ENCODE results near the gene SMC4. TPM values are rescaled to one million over a fixed set of nuclear protein-coding genes. Genes with fewer than 3 reads are reported as not detected.

SMC4 gene
- total RNA-seq, 1 donor from 2014 or later, result 5.0 TPM

- H3K36me3 ChIP-seq, result peaks cover 2 to 30% of the 10 kb centered on the region in 2 donors
- no peaks in the 10 kb centered on the region for H3K4me1 ChIP-seq
- H3K27ac ChIP-seq, result no peak overlapping the region
- no peak overlapping the region for H3K4me3 ChIP-seq
- intact Hi-C loops (cut with DNase I), result no loop called here
- no peaks in the 10 kb centered on the region for H3K9me3 ChIP-seq
- no peaks in the 10 kb centered on the region for H3K27me3 ChIP-seq
- TF ChIP-seq, protein P1, sequence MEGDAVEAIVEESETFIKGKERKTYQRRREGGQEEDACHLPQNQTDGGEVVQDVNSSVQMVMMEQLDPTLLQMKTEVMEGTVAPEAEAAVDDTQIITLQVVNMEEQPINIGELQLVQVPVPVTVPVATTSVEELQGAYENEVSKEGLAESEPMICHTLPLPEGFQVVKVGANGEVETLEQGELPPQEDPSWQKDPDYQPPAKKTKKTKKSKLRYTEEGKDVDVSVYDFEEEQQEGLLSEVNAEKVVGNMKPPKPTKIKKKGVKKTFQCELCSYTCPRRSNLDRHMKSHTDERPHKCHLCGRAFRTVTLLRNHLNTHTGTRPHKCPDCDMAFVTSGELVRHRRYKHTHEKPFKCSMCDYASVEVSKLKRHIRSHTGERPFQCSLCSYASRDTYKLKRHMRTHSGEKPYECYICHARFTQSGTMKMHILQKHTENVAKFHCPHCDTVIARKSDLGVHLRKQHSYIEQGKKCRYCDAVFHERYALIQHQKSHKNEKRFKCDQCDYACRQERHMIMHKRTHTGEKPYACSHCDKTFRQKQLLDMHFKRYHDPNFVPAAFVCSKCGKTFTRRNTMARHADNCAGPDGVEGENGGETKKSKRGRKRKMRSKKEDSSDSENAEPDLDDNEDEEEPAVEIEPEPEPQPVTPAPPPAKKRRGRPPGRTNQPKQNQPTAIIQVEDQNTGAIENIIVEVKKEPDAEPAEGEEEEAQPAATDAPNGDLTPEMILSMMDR (IDR thresholded peaks at IDR 0.05), result no peak
- DNase-seq (ENCODE audit: low spot score in 2 of 2), result no peak
These were observed 17.9 kb downstream of the SMC4 start for GRCh38 chr3:160417311-160417710.

- DNase-seq (ENCODE audit: low spot score in 2 of 2), result no peak
- H3K9me3 ChIP-seq, result no peaks in the 10 kb centered on the region
- no peaks in the 10 kb centered on the region for H3K4me1 ChIP-seq
- no peaks in the 10 kb centered on the region for H3K27me3 ChIP-seq
- intact Hi-C loops (cut with DNase I), result no loop called here
- no peak overlapping the region for H3K4me3 ChIP-seq
- H3K36me3 ChIP-seq, result peaks cover 49 to 82% of the 10 kb centered on the region in 2 donors
- no peak overlapping the region for H3K27ac ChIP-seq
- TF ChIP-seq, protein P1 (IDR thresholded peaks at IDR 0.05), result no peak
These were observed 28.5 kb downstream of the SMC4 start for GRCh38 chr3:160427832-160428424.

DNA sequence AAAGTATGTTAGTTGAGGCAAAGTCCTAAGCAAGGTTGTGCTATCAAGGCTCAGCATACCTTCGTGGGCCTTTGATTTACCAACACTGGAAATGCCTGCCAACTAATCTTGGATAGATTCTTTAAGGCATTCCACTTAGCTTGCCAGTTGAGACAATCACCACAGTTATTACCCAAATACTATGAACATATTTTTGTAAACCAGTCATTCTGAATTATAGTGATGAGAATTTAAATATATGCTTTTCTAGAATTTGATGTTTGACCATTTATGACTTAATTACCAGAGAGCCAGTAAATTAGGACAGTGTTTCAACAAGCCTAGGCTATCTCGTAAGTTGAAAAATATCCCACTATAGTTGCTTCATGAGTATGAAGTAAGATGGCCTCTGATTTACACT, 34.6 kb downstream of the SMC4 start:
- Histone ChIP-seq H3K4me1 (no peaks in the 10 kb centered on the region), H3K4me3 (no peak overlapping the region), H3K27ac (no peak overlapping the region), H3K36me3 (peaks cover 27 to 37% of the 10 kb centered on the region in 2 donors), H3K9me3 (no peaks in the 10 kb centered on the region), H3K27me3 (no peaks in the 10 kb centered on the region)
- no peak for DNase-seq (ENCODE audit: low spot score in 2 of 2)
- TF ChIP-seq, protein P1 (IDR thresholded peaks at IDR 0.05), result no peak
- intact Hi-C loops (cut with DNase I), result no loop called here

DNA sequence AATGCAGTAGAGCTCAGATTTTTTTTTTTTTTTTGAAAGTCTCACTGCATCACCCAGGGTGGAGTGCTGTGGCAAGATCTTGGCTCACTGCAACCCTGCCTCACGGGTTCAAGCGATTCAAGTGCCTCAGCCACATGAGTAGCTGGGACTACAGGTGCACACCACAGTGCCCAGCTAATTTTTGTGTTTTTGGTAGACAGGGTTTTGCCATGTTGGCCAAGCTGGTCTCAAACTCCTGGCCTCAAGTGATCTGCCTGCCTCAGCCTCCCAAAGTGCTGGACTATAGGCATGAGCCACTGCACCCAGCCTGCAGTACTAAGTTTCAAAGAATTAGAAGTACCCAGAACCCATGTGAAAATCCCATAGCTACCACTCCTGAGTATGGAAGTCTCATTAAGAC, 35.6 kb downstream of the SMC4 start:
- Histone ChIP-seq H3K9me3 (no peaks in the 10 kb centered on the region), H3K4me1 (no peaks in the 10 kb centered on the region), H3K4me3 (no peak overlapping the region), H3K27ac (no peak overlapping the region), H3K27me3 (no peaks in the 10 kb centered on the region), H3K36me3 (peaks cover 25 to 30% of the 10 kb centered on the region in 2 donors)
- intact Hi-C loops (cut with DNase I), result no loop called here
- TF ChIP-seq, protein P1 (IDR thresholded peaks at IDR 0.05), result no peak
- no peak for DNase-seq (ENCODE audit: low spot score in 2 of 2)

- Histone ChIP-seq H3K27me3 (no peaks in the 10 kb centered on the region), H3K9me3 (no peaks in the 10 kb centered on the region), H3K4me3 (no peak overlapping the region), H3K27ac (no peak overlapping the region), H3K36me3 (peaks cover 24 to 25% of the 10 kb centered on the region in 2 donors), H3K4me1 (no peaks in the 10 kb centered on the region)
- no peak for DNase-seq (ENCODE audit: low spot score in 2 of 2)
- TF ChIP-seq, protein P1 (IDR thresholded peaks at IDR 0.05), result no peak
- intact Hi-C loops (cut with DNase I), result no loop called here
These were observed 36.3 kb downstream of the SMC4 start for GRCh38 chr3:160435747-160436146.

DNA sequence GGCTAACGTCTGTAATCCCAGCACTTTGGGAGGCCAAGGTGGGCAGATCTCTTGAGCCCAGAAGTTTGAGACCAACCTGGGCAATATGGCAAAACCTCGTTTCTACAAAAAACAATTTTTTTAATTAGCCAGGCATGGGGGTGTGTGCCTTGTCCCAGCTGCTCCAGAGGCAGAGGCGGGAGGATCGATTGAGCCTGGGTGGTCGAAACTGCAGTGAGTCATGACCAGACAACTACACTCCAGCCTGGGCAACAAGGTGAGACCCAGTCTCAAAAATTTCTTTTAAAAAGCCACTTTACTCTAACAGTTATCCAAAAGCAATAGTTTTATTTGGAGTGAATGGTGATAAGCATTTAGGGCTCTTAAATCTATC, 37.6 kb downstream of the SMC4 start:
- Histone ChIP-seq H3K36me3 (peaks cover 13 to 16% of the 10 kb centered on the region in 2 donors), H3K27ac (no peak overlapping the region), H3K4me1 (no peaks in the 10 kb centered on the region), H3K4me3 (no peak overlapping the region), H3K27me3 (no peaks in the 10 kb centered on the region), H3K9me3 (no peaks in the 10 kb centered on the region)
- no peak for DNase-seq (ENCODE audit: low spot score in 2 of 2)
- TF ChIP-seq, protein P1 (IDR thresholded peaks at IDR 0.05), result no peak
- intact Hi-C loops (cut with DNase I), result no loop called here
